NCI-H748 treated with DMSO at 0.1 percent for 48 hours (cell line): Measurements from ENCODE around the gene CORO2A.
"Not testable (repeated sequence)": the region's sequence is repeated elsewhere in the genome, so short reads cannot be mapped to it uniquely, and the experiment has no call there.

ENCODE experiments used
- DNase-seq: peaks from one replicate; lab custom pipeline; 2025; lab: John Stamatoyannopoulos, UW

Gene CORO2A

DNA sequence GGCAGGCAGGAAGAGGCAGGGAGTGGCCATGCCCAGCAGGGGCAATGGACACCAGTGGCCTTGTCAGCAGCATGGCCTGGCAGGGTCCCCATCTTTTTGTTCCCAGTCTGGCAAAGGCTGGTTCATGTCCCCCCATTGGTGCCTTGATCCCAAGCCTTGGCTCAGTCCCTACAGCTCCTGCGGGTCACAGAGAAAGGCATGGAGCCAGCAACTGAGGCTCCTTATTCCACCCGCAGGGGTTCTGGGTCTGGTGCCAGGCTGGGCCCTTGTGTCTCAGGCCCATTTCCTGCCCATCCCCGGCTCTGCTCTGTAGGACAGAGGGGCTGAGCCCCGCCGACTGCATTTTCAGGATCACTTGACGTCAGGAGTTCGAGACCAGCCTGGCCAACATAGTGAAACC lies 87.4 kb downstream of the CORO2A start:
- DNase-seq: no peak

DNA sequence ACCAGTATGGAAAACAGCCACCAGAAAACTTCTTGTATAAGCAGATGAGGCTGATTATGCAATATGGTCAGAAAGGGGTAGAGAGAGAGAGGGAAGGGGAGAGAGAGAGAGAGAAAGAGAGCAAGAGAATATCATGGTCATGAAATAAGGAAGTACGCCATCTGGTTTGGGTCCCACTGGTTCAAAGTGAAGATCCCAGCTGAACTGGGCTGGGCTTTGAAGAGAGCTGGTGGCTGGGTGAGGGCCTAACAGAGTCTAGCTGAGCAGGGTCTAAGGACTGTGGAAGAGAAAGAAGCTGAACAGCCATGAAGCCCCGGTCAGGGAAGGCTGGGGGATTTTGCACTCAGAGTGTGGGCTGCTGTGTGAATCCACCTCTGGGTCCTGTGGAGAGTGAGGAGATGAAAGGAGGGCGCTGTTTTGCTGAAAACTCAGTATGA lies 88.0 kb downstream of the CORO2A start:
- no peak for DNase-seq

DNA sequence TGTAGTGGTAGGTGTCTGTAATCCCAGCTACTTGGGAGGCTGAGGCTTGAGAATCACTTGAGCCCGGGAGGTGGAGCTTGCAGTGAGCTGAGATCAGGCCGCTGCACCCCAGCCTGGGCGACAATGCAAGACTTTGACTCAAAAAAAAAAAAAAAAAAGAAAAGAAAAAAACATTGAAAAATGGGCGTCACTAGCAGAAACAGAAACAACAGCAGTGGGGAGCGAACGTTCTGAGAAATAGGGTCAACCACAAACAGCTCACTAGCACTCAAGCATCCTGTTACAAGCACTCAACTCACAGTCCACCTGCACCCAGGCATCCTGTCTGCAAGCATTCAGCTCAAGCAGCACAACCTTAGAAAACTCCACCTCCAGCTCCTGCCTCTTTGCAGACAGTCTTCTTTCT lies 90.6 kb downstream of the CORO2A start:
- no peak for DNase-seq

DNA sequence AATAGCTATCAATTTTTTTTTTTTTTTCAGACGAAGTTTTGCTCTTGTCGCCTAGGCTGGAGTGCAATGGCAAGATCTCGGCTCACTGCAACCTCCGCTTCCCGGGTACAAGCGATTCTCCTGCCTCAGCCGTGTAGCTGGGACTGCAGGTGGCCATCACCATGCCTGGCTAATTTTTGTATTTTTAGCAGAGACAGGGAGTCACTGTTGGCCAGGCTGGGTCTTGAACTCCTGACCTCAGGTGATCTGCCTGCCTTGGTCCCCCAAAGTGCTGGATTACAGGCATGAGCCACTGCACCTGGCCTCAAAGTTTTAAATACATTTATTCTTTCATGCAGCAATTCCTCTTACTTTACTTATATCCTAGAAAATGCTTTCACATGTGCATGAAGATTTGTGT lies 91.0 kb downstream of the CORO2A start:
- no peak for DNase-seq

DNA sequence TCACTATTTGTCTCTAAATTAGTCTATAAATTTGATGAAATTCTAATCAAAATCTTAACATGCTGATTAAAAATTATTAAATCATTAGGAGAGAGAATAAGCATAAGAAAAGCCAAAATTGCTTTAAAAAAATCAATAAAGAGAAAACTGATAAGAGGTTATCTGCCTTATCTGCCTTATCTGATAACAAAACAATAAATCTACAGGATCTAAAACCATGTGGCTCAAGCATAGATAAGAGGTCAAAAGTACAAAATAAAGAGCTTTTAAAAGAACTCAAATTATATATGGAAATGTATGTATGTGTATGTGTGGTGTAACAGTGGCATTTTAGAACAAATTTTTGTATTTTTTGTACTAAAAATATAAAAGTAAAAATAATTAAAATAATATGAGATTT lies 92.0 kb downstream of the CORO2A start:
- DNase-seq: no peak

- no peak for DNase-seq
Measured at GRCh38 chr9:98099898-98100297, 92.5 kb downstream of the CORO2A start.

DNA sequence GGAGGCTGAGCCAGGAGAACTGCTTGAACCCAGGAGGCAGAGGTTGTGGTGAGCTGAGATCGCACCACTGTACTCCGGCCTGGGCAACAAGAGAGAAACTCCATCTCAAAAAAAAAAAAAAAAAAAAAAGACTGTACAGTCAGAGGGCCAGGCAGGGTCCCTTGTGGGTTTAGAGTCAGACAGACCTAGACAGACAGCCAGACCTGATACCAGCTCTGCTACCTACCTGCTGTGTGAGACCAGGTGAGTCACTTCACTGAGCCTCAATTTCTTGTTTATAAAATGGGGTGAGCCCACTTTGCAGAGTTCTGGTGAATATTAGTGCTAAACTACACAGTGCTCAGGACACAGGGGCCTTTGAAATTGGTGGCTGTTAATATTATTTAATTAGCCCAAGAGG lies 93.1 kb downstream of the CORO2A start:
- no peak for DNase-seq

DNA sequence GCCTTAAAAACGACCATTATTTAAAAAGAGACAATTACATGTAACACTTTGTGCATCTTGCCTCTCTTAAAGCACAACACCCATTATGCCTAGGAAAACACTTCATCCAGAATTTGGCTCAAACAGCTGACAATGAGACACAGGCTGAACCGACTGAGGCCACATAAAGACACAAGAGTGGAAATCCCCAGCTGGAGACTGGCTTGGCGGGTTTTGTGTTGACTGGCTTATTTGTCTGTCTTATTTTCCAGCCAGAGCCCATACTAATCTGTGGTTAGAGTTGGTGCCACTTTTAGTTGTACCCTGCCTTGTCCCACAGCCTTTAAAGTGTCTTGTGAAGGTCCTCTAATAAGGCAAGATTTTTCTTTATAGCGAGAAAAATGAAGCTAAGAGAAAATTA lies 94.6 kb downstream of the CORO2A start:
- peak; percentile 38 for DNase-seq

- DNase-seq: no peak
Measured at GRCh38 chr9:98096091-98096490, 96.3 kb downstream of the CORO2A start.

DNA sequence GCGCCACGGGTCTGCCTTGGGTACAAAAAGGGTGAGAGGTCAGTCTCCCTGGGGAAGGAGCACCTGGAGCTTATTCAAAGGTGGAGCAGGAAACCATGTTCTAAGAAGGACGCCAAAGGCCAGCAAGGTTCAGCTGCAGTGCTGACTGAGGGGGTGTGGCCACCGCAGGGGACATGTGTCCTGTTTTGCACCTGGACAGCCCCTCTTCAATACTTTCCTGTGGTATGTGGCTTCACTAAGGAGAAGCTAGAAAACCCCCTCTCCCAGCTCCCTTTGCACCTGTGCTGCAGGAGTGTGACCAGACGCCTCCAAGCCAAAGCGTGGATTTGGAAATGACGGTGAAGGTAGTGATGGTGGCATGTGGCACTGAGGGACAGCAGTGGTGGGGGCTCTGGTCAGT lies 97.0 kb downstream of the CORO2A start:
- DNase-seq: no peak

DNA sequence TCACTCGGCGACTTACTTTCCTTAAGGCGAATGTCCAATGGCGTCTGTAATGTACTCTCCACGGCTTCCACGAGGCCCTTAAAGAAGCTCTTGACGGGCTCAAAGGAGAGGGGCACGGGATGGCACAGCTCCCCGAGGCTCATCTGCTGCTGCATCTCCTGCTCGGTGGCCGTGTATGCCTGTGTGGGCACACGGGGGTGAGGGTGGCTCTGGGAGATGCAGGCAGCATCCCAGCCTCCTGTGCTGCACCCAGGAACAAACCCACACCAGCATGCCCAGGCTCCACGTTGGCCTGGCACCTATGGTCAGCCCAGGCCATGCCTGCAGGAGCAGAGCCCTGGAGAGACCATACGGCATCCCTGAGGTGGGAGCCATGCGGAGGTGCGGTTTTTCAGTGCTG lies 97.6 kb downstream of the CORO2A start:
- no peak for DNase-seq

DNA sequence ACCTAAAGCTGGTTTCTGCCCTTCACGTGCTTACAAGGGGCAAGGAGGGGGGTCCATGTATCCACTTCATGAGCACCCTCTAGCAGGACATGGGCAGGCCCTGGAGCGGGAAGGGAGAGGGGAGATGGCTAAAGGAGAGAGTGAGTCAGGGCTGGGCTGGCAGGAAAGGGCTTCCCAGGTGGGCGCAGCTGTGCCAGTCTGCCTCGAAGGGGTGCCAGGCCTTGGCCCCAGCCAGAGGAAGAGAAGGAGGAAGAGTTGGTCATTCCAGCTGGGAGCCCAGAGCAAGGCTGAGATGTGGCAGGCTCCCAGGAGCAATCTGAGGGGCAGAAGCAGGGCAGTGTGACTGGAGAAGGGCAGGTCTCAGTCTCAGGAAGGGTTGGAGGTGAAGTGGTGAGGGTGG lies 98.1 kb downstream of the CORO2A start:
- DNase-seq: no peak

GRCh38 chr9:98092613-98092931 lies 99.9 kb downstream of the CORO2A start:
- no peak for DNase-seq

DNA sequence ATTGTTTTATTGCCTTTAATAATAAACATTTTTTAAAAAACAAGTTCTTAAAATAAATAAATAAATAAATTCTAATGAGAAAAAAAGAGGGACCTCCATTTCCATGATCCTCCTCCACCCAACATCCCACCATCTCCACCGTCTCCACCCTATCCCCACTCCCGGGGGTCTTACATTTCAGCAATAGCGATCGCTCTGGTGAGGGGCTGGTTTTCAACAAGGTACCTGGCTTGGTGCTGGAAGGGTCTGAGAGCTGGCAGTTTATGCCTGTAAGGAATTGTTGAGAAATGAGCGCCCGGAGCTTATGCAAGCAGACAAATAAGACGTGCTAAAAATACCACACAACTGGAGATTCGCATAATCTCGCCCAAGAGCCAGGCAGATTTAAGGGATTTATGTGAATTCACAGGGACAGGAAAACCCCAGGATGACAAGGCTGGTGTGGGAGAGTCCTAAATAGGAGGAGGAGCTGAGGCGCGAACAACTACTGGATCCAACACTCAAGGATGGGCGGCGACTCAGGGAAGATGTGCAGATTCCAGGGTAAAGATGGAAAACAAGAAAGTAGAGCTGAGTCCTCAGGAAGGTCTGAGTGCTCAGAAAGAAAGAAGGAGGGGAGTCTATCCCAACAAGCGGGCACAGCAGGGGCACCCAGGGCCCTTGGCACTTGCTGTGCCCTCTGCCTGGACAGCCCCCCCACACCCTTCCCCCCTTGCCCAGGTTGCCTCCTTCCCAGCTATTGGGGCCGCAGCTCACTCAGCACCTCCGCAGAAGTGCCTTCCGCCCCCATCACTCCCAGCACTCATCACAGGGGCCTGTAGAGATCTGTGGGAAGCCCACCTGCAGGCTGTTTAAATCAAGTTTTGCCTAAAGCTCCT lies 100.5 kb downstream of the CORO2A start:
- no peak for DNase-seq

- DNase-seq: not testable (repeated sequence)
Measured at GRCh38 chr9:98090674-98091073, 101.8 kb downstream of the CORO2A start.

DNA sequence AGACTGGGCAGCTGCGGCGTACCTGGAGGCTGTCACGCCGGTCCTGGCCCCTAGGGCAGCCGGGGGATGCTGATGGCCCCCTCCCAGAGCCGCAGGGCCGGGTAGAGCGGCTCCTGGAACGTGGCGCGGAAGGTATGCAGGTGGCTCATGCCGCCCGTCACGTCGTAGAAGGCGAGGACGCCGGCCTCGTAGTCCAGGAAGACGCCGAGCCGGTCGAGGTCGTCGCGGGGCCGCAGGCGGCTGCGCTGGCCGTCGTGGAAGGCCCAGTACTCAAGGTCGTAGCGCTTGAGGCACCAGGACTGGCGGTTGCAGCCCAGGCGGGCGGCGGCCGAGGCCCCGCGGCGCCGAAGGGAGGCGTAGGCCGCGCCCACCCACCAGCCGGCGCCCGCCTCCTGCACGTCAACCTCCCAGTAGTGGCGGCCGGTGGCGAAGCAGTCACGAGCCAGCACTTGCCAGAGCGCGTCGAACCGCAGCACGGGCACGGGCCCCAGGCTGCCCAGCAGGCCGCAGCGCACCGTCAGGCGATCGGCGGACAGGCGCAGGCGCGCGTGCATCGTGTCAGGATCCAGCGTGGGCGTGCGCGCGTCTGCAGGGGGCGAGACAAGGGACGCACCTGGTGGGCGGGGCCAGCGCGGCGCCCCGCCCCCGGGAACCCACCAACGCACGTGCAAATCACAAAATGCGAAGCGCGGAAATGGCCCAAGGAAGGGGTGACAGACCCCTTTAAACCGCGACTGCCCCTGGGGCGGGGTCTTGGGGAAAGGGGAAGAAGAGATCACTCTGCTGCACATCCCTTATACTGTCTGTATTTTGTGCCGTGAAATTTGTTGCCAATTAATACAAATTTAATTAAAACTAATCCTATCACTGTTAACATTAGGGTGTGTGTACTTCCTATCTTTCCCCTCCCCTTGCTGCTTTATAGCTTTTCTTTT lies 104.8 kb downstream of the CORO2A start:
- DNase-seq: no peak

DNA sequence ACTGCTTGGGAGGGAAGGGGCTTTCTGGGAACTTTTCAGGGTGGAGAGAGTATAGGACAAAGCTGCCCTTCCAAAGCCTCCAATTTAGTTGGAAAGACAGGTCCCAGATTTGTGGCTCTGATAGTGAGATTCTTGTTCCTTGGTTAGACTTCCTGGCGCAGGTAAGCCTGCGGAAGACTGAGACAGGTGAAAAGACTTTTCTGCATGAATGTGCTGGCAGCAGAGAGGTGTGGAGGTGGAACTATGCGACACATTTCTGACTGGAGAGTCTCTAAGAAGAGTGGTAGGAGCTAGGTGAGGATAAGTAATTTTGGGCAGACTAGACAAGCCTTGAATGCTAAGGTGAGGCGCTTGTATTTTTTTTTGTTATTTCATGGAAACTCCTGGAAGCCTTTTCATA lies 106.0 kb downstream of the CORO2A start:
- no peak for DNase-seq

GRCh38 chr9:98085944-98086343 lies 106.5 kb downstream of the CORO2A start:
- DNase-seq: no peak

DNA sequence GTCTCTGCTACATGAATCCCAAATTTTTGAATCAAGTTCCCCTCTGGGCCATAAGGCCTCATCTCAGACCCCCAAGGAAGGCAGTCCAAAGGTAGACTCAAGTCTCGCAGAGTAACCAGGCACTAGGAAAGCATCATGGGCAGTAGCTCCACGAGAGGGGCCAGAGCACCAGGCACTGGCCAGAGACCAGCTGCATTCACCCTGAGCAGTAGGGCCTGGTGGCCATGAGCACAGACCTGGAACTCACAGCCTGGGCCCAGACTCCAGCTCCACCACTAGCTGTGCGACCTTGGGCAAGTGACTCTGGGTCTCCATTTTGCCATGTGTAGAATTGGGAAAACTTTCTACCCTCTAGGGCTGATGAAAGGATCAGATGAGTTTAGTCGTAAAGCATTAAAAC lies 107.4 kb downstream of the CORO2A start:
- DNase-seq: no peak

DNA sequence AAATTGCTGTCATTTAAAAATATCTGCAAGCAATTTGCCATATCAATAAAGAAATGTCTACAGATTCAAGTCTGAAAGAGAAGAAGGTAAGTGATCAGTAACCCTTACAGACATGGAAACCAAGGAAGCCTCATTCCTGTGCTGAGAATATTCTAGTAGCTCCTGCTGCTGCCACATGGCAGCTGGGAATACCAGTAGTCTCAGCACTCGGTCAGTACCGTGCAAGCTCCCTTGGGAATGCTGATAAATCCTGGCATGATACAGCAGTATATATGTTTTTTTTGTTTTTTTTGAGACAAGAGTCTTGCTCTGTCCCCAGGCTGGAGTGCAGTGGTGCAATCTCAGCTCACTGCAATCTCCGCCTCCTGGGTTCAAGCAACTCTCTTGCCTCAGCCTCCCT lies 108.0 kb downstream of the CORO2A start:
- no peak for DNase-seq

- DNase-seq: no peak
Measured at GRCh38 chr9:98083566-98084183, 108.8 kb downstream of the CORO2A start.

- no peak for DNase-seq
Measured at GRCh38 chr9:98083061-98083501, 109.4 kb downstream of the CORO2A start.
